OCI-LY3 (cell line): ENCODE measurements around the gene TMEM132C.

Experiments used
- H2AFZ ChIP-seq: fragments of 200-600, 300-600 bp; shearing (Covaris generic); 2 replicates; pipeline ENCODE4 v1.6.0; 2014; ENCODE audit warnings: antibody characterized with exemption, low read depth, low read length
- H3K27ac ChIP-seq: fragments of 200-600, 300-600 bp; sonication (generic); 2 replicates; pipeline ENCODE4 v1.5.1; 2014; ENCODE audit warnings: mild to moderate bottlenecking, low read length, moderate library complexity, mixed read lengths
- H3K27me3 ChIP-seq: fragments of 200-600, 300-600 bp; sonication (generic); 2 replicates; pipeline ENCODE4 v1.6.1; 2014; ENCODE audit warnings: low read depth, low read length, mixed read lengths
- H3K36me3 ChIP-seq: fragments of 200-600, 300-600 bp; sonication (generic); replicated peaks from 2 replicates; pipeline ENCODE3; 2014; ENCODE audit warnings: low read depth, low read length, mixed read lengths
- H3K4me1 ChIP-seq: fragments of 300-600, 200-600 bp; sonication (generic); 2 replicates; pipeline ENCODE4 v1.6.1; 2014; ENCODE audit warnings: low read length, mixed read lengths
- H3K4me2 ChIP-seq: fragments of 200-600, 300-600 bp; sonication (generic); 2 replicates; pipeline ENCODE4 v1.6.1; 2014; ENCODE audit warnings: low read length, mixed read lengths
- H3K4me3 ChIP-seq: fragments of 300-600, 200-600 bp; sonication (generic); 2 replicates; pipeline ENCODE4 v1.5.1; 2014; ENCODE audit warnings: antibody characterized with exemption, mild to moderate bottlenecking, low read length, moderate library complexity
- H3K79me2 ChIP-seq: fragments of 300-600, 200-600 bp; shearing (Covaris generic); 2 replicates; pipeline ENCODE4 v1.6.1; 2014; ENCODE audit warnings: mild to moderate bottlenecking, low read length, mixed read lengths
- H3K9ac ChIP-seq: fragments of 300-600, 200-600 bp; shearing (Covaris generic); 2 replicates; pipeline ENCODE4 v1.6.0; 2014; ENCODE audit warnings: mild to moderate bottlenecking, low read length, moderate library complexity
- H3K9me3 ChIP-seq: fragments of 200-600, 300-600 bp; shearing (Covaris generic); 2 replicates; pipeline ENCODE4 v1.6.1; 2014; ENCODE audit warnings: low read length, mixed read lengths; ENCODE audit not compliant: insufficient read depth
- H4K20me1 ChIP-seq: fragments of 200-600, 300-600 bp; sonication (generic); 2 replicates; pipeline ENCODE4 v1.6.1; 2016; ENCODE audit warnings: low read length, mixed read lengths; ENCODE audit not compliant: insufficient read depth
- EZH2phosphoT487 ChIP-seq: fragments of 200-600 bp; shearing (Covaris generic); IDR thresholded peaks from 2 replicates; pipeline ENCODE4 v1.6.1; 2018; ENCODE audit warnings: antibody characterized with exemption, mixed run types, low read depth
- TF ChIP-seq, protein P1 (sequence below): fragments of 200-600, 300-600 bp; sonication (generic); IDR thresholded peaks from 2 replicates; pipeline ENCODE4 v1.5.1; 2014; ENCODE audit warnings: antibody characterized with exemption, low read length, low read depth

Gene TMEM132C

DNA sequence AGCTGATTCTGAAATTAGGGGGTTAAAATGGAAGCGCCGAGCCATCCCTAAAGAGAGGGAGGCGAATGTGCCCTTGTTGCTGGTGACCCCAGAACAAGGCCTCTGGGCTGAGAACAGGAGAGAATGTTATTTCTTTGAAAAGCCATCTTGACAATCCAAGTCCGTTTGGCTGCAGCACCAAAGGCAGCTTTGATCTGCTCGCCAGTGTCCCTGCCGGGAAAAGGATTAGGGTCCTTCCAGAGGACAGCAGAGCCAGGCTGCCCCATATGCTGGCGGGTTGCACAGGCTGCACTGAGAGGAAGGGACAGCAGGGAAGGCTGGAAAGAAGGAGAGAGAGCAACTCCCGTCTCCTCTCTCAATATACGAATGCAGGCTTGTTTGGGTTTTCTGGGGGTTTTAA is 141.7 kb downstream of the TMEM132C start:
- no peaks in the 10 kb centered on the region for H3K36me3 ChIP-seq
- H2AFZ ChIP-seq = no peak overlapping the region
- H3K4me1 ChIP-seq = no peaks in the 10 kb centered on the region
- H3K4me3 ChIP-seq = no peak overlapping the region
- no peaks in the 10 kb centered on the region for H3K79me2 ChIP-seq
- no peak overlapping the region for H3K4me2 ChIP-seq
- no peak for TF ChIP-seq EZH2phosphoT487
- TF ChIP-seq, protein P1, sequence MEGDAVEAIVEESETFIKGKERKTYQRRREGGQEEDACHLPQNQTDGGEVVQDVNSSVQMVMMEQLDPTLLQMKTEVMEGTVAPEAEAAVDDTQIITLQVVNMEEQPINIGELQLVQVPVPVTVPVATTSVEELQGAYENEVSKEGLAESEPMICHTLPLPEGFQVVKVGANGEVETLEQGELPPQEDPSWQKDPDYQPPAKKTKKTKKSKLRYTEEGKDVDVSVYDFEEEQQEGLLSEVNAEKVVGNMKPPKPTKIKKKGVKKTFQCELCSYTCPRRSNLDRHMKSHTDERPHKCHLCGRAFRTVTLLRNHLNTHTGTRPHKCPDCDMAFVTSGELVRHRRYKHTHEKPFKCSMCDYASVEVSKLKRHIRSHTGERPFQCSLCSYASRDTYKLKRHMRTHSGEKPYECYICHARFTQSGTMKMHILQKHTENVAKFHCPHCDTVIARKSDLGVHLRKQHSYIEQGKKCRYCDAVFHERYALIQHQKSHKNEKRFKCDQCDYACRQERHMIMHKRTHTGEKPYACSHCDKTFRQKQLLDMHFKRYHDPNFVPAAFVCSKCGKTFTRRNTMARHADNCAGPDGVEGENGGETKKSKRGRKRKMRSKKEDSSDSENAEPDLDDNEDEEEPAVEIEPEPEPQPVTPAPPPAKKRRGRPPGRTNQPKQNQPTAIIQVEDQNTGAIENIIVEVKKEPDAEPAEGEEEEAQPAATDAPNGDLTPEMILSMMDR = no peak
- no peaks in the 10 kb centered on the region for H3K9me3 ChIP-seq
- no peaks in the 10 kb centered on the region for H4K20me1 ChIP-seq
- H3K9ac ChIP-seq = no peak overlapping the region
- H3K27ac ChIP-seq = no peak overlapping the region
- peaks cover 7% of the 10 kb centered on the region; the same call in 1 of the 2 replicates for H3K27me3 ChIP-seq

DNA sequence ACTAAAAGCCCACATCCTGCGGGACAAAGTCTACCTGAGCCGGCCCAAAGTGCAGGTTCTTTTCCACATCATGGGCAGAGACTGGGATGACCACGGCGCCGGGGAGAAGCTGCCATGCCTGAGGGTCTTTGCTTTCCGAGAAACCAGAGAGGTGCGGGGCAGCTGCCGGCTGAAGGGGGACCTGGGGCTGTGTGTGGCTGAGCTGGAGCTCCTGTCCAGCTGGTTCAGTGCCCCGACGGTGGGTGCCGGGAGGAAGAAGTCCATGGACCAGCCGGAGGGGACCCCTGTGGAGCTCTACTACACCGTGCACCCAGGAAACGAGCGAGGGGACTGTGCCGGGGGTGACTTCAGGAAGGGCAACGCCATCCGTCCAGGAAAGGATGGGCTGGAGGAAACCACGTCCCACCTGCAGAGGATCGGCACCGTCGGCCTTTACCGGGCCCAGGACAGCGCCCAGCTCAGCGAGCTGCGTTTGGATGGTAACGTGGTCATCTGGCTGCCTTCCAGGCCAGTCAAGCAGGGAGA is 148.1 kb downstream of the TMEM132C start:
- Histone ChIP-seq H3K9ac (no peak overlapping the region), H3K9me3 (no peaks in the 10 kb centered on the region), H3K27ac (no peak overlapping the region), H4K20me1 (no peaks in the 10 kb centered on the region), H3K4me2 (no peak overlapping the region), H3K4me3 (no peak overlapping the region), H3K4me1 (no peaks in the 10 kb centered on the region), H3K79me2 (no peaks in the 10 kb centered on the region), H2AFZ (no peak overlapping the region), H3K27me3 (peaks cover 9% of the 10 kb centered on the region; the same call in 1 of the 2 replicates), H3K36me3 (no peaks in the 10 kb centered on the region)
- TF ChIP-seq, protein P1 = no peak
- TF ChIP-seq EZH2phosphoT487 = no peak

DNA sequence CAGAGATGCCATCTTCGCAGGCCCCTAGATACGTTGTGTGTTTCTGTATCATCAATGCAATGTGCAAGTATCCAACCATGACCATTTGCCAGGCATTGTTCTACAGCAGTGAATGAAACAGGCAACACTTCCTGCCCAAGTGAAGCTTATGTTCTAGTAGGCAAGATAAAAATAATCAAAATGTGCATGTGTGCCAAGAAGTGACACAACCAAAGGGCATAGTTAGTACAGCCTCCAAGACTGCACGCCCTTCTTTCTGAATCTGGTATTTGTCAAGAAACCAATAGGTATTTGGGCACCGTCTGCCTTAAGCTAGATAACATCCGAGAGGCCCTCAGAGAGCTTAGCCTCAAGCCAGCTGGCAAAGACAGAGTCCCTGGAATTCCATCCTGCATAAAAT is 152.0 kb downstream of the TMEM132C start:
- H3K36me3 ChIP-seq = no peaks in the 10 kb centered on the region
- H3K27me3 ChIP-seq = peaks cover 9% of the 10 kb centered on the region; the same call in 1 of the 2 replicates
- no peaks in the 10 kb centered on the region for H3K4me1 ChIP-seq
- no peak overlapping the region for H3K27ac ChIP-seq
- no peak overlapping the region for H3K4me2 ChIP-seq
- no peak overlapping the region for H2AFZ ChIP-seq
- no peak overlapping the region for H3K4me3 ChIP-seq
- no peaks in the 10 kb centered on the region for H3K9me3 ChIP-seq
- TF ChIP-seq, protein P1 = no peak
- no peak for TF ChIP-seq EZH2phosphoT487
- no peaks in the 10 kb centered on the region for H4K20me1 ChIP-seq
- H3K9ac ChIP-seq = no peak overlapping the region
- no peaks in the 10 kb centered on the region for H3K79me2 ChIP-seq

DNA sequence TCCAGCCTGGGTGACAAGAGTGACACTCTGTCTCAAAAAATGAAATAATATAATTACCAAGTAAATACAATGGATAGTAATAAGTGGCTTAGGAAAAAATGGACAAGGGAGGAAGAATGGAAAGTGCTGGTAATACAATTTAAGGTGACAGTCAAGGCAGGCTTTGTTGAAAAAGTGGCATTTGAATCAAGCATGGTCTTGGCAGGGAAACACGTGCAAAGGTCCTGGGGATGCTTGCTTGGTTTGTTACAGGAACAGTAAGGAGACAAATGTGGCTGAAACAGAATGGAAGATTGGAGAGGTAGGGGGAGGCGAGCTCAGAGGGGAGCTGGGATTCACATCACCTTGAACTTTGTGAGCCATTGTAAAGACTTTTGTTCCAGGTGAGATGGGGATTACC is 153.2 kb downstream of the TMEM132C start:
- H2AFZ ChIP-seq = no peak overlapping the region
- no peak for TF ChIP-seq EZH2phosphoT487
- TF ChIP-seq, protein P1 = no peak
- no peaks in the 10 kb centered on the region for H3K9me3 ChIP-seq
- no peaks in the 10 kb centered on the region for H4K20me1 ChIP-seq
- H3K4me1 ChIP-seq = no peaks in the 10 kb centered on the region
- no peak overlapping the region for H3K27ac ChIP-seq
- no peak overlapping the region for H3K4me3 ChIP-seq
- no peak overlapping the region for H3K9ac ChIP-seq
- no peaks in the 10 kb centered on the region for H3K79me2 ChIP-seq
- H3K4me2 ChIP-seq = no peak overlapping the region
- H3K27me3 ChIP-seq = peaks cover 9% of the 10 kb centered on the region; the same call in 1 of the 2 replicates
- H3K36me3 ChIP-seq = no peaks in the 10 kb centered on the region
